WTC11 (cell line): Measurements from ENCODE around the gene SLIT3. TPM values are rescaled to one million over a fixed set of nuclear protein-coding genes. Genes with fewer than 3 reads are reported as not detected.

ENCODE experiments used
- ATAC-seq: fragments of 200-7000 bp; cut with Tn5 transposase; 2 replicates; pipeline ENCODE4 v1.10.0; 2021; ENCODE audit warnings: mild to moderate bottlenecking, moderate library complexity
- CTCF ChIA-PET: fragments of 300-600 bp; sonication (Branson Sonifier 250); formaldehyde crosslinking; loops from one replicate; lab custom pipeline; 2021; ENCODE audit warnings: antibody characterized with exemption; lab: Charles Lee
- POLR2A ChIA-PET: fragments of 350-600 bp; sonication (Branson Sonifier 250); formaldehyde crosslinking; loops from one replicate; lab custom pipeline; 2021; ENCODE audit warnings: antibody characterized with exemption; lab: Charles Lee
- DNase-seq: peaks from one replicate; pipeline ENCODE4 v3.0.0; 2021; ENCODE audit warnings: low spot score
- H3K27ac Mint-ChIP-seq: 2 replicates; pipeline ENCODE4 v1.8.0; 2021; ENCODE audit warnings: mixed read lengths
- H3K27me3 Mint-ChIP-seq: 2 replicates; pipeline ENCODE4 v1.8.0; 2021; ENCODE audit warnings: low read depth, mild to moderate bottlenecking, moderate library complexity, mixed read lengths
- H3K36me3 Mint-ChIP-seq: 2 replicates; pipeline ENCODE4 v1.8.0; 2021; ENCODE audit warnings: mixed read lengths
- H3K4me1 Mint-ChIP-seq: 2 replicates; pipeline ENCODE4 v1.8.0; 2022; ENCODE audit warnings: mixed read lengths
- H3K4me3 Mint-ChIP-seq: 2 replicates; pipeline ENCODE4 v1.8.0; 2021; ENCODE audit warnings: mild to moderate bottlenecking, moderate library complexity, mixed read lengths
- H3K9me3 Mint-ChIP-seq: 2 replicates; pipeline ENCODE4 v1.8.0; 2021; ENCODE audit warnings: mixed read lengths
- CBFB ChIP-seq: sonication (generic); formaldehyde crosslinking; IDR thresholded peaks from 2 replicates; pipeline ENCODE4 v1.8.1; 2022; ENCODE audit warnings: mild to moderate bottlenecking, low read depth, missing genetic modification reagents
- CDX4 ChIP-seq: fragments of 250-450 bp; sonication (Bioruptor Pico); IDR thresholded peaks from 2 replicates; pipeline ENCODE4 v1.9.0; 2021; ENCODE audit warnings: moderate library complexity, mild to moderate bottlenecking, inconsistent platforms, borderline replicate concordance
- CREB1 ChIP-seq: sonication (generic); formaldehyde crosslinking; IDR thresholded peaks from 2 replicates; pipeline ENCODE4 v1.8.0; 2023; ENCODE audit warnings: mild to moderate bottlenecking, missing genetic modification reagents
- CREM ChIP-seq: sonication (generic); formaldehyde crosslinking; IDR thresholded peaks from 2 replicates; pipeline ENCODE4 v1.8.1; 2022; ENCODE audit warnings: mild to moderate bottlenecking, missing genetic modification reagents, moderate library complexity
- E2F1 ChIP-seq: sonication (generic); formaldehyde crosslinking; IDR thresholded peaks from 2 replicates; pipeline ENCODE4 v1.8.0; 2022; ENCODE audit warnings: mild to moderate bottlenecking, missing genetic modification reagents
- E2F5 ChIP-seq: sonication (generic); formaldehyde crosslinking; IDR thresholded peaks from 2 replicates; pipeline ENCODE4 v1.8.1; 2022; ENCODE audit warnings: mild to moderate bottlenecking, moderate library complexity, missing genetic modification reagents
- ETV6 ChIP-seq: sonication (generic); formaldehyde crosslinking; IDR thresholded peaks from 2 replicates; pipeline ENCODE4 v1.8.1; 2022; ENCODE audit warnings: mild to moderate bottlenecking, missing genetic modification reagents
- FOXK1 ChIP-seq: sonication (generic); formaldehyde crosslinking; IDR thresholded peaks from 2 replicates; pipeline ENCODE4 v1.8.0; 2022; ENCODE audit warnings: mild to moderate bottlenecking, moderate library complexity, missing genetic modification reagents
- FOXP1 ChIP-seq: sonication (generic); formaldehyde crosslinking; IDR thresholded peaks from 2 replicates; pipeline ENCODE4 v1.8.0; 2022; ENCODE audit warnings: missing genetic modification reagents, mild to moderate bottlenecking, moderate library complexity, borderline replicate concordance
- HMGXB4 ChIP-seq: sonication (generic); formaldehyde crosslinking; IDR thresholded peaks from 2 replicates; pipeline ENCODE4 v1.8.1; 2023; ENCODE audit warnings: mild to moderate bottlenecking, moderate library complexity, missing genetic modification reagents
- JUN ChIP-seq: sonication (generic); formaldehyde crosslinking; IDR thresholded peaks from 2 replicates; pipeline ENCODE4 v1.8.0; 2023; ENCODE audit warnings: mild to moderate bottlenecking, missing genetic modification reagents
- KAT7 ChIP-seq: sonication (generic); formaldehyde crosslinking; IDR thresholded peaks from 2 replicates; pipeline ENCODE4 v1.8.1; 2023; ENCODE audit warnings: missing genetic modification reagents, mild to moderate bottlenecking, borderline replicate concordance
- NFATC4 ChIP-seq: fragments of 250-450 bp; sonication (Bioruptor Pico); IDR thresholded peaks from 2 replicates; pipeline ENCODE4 v1.9.0; 2021; ENCODE audit warnings: mild to moderate bottlenecking
- NFE2L1 ChIP-seq: sonication (generic); formaldehyde crosslinking; IDR thresholded peaks from 2 replicates; pipeline ENCODE4 v1.8.1; 2023; ENCODE audit warnings: missing genetic modification reagents
- OVOL2 ChIP-seq: fragments of 250-450 bp; sonication (Bioruptor Pico); IDR thresholded peaks from 2 replicates; pipeline ENCODE4 v1.9.0; 2021; ENCODE audit warnings: mild to moderate bottlenecking, borderline replicate concordance
- SMAD3 ChIP-seq: sonication (generic); formaldehyde crosslinking; IDR thresholded peaks from 2 replicates; pipeline ENCODE4 v1.8.0; 2022; ENCODE audit warnings: missing genetic modification reagents, mild to moderate bottlenecking, borderline replicate concordance
- ZBTB43 ChIP-seq: sonication (generic); formaldehyde crosslinking; IDR thresholded peaks from 2 replicates; pipeline ENCODE4 v1.8.1; 2023; ENCODE audit warnings: mild to moderate bottlenecking, missing genetic modification reagents
- ZMAT4 ChIP-seq: fragments of 250-450 bp; sonication (Bioruptor Pico); IDR thresholded peaks from 2 replicates; pipeline ENCODE4 v1.9.0; 2021; ENCODE audit warnings: mild to moderate bottlenecking
- ZNF138 ChIP-seq: sonication (generic); formaldehyde crosslinking; conservative IDR thresholded peaks from 2 replicates; pipeline ENCODE4 v1.8.1; 2022; ENCODE audit warnings: mild to moderate bottlenecking, moderate library complexity, missing genetic modification reagents
- ZNF219 ChIP-seq: sonication (generic); formaldehyde crosslinking; IDR thresholded peaks from 2 replicates; pipeline ENCODE4 v1.8.0; 2023; ENCODE audit warnings: missing genetic modification reagents, mild to moderate bottlenecking, borderline replicate concordance
- ZNF281 ChIP-seq: sonication (generic); formaldehyde crosslinking; IDR thresholded peaks from 2 replicates; pipeline ENCODE4 v1.8.0; 2023; ENCODE audit warnings: mild to moderate bottlenecking, missing genetic modification reagents
- ZNF532 ChIP-seq: fragments of 250-450 bp; sonication (Bioruptor Pico); IDR thresholded peaks from 2 replicates; pipeline ENCODE4 v1.9.0; 2021; ENCODE audit warnings: mild to moderate bottlenecking, borderline replicate concordance
- ZNF671 ChIP-seq: fragments of 250-450 bp; sonication (Bioruptor Pico); IDR thresholded peaks from 2 replicates; pipeline ENCODE4 v1.8.0; 2021; ENCODE audit warnings: mild to moderate bottlenecking
- total RNA-seq: library from RNA; stranded (reverse); gene quantifications from 3 replicates; pipeline ENCODE4 v1.2.3, GENCODE V29; 2021

The SLIT3 gene
- total RNA-seq, 1 experiment from 2014 or later: 1.9 TPM

- TF ChIP-seq E2F5 (no peak), SMAD3 (CRISPR knock-in tag) (no peak), FOXK1 (CRISPR knock-in tag) (no peak), CREM (CRISPR knock-in tag) (no peak), JUN (CRISPR knock-in tag) (no peak), OVOL2 (no peak), ZNF219 (CRISPR knock-in tag) (no peak), CREB1 (CRISPR knock-in tag) (no peak), HMGXB4 (CRISPR knock-in tag) (no peak), ZMAT4 (CRISPR knock-in tag) (no peak), ZNF532 (CRISPR knock-in tag) (no peak), CDX4 (CRISPR knock-in tag) (no peak), E2F1 (CRISPR knock-in tag) (no peak), ZNF671 (CRISPR knock-in tag) (no peak), FOXP1 (CRISPR knock-in tag) (no peak), CBFB (CRISPR knock-in tag) (no peak)
- TF ChIP-seq, all 79 proteins: peak for 0
- Mint-ChIP-seq H3K4me1 (peaks cover 44% of the 10 kb centered on the region), H3K9me3 (no peaks in the 10 kb centered on the region), H3K27me3 (no peaks in the 10 kb centered on the region; the same call in 1 of the 2 replicates), H3K4me3 (no peak overlapping the region), H3K27ac (no peak overlapping the region), H3K36me3 (no peaks in the 10 kb centered on the region)
- DNase-seq (no peak), ATAC-seq (no peak)
- POLR2A ChIA-PET: no interaction called here
- CTCF ChIA-PET: interaction anchor here (0.9 to 1.2 kb wide), 2 partner anchors 10 to 22 kb away, joined by 4 to 6 read pairs; no protein-coding TSS in a partner anchor
These were observed 221.2 kb downstream of the SLIT3 start for GRCh38 chr5:169079697-169080096.

GRCh38 chr5:169074839-169075238, 226.1 kb downstream of the SLIT3 start:
- Mint-ChIP-seq H3K36me3 (no peaks in the 10 kb centered on the region), H3K9me3 (peaks cover 23% of the 10 kb centered on the region), H3K4me1 (peaks cover 16% of the 10 kb centered on the region), H3K27ac (no peak overlapping the region), H3K27me3 (no peaks in the 10 kb centered on the region), H3K4me3 (no peak overlapping the region)
- DNase-seq (no peak), ATAC-seq (no peak)
- ChIA-PET POLR2A (no interaction called here), CTCF (interaction anchor here (2.0 kb wide), 1 partner anchor 14 kb away, joined by 5 read pairs; no protein-coding TSS in a partner anchor)
- TF ChIP-seq ETV6 (CRISPR knock-in tag) (no peak), KAT7 (CRISPR knock-in tag) (no peak), ZBTB43 (CRISPR knock-in tag) (no peak), NFE2L1 (CRISPR knock-in tag) (no peak), NFATC4 (CRISPR knock-in tag) (no peak), OVOL2 (no peak), ZNF281 (CRISPR knock-in tag) (no peak), ZNF138 (CRISPR knock-in tag) (no peak)
